Measurements from ENCODE around the gene ARHGAP10. TPM values are rescaled to one million over a fixed set of nuclear protein-coding genes. Genes with fewer than 3 reads are reported as not detected.

ARHGAP10 gene
- total and polyA plus RNA-seq, 9 donors, result 26.9 to 41.6 (median 33.0) TPM

GRCh38 chr4:147764337-147764736 lies 32.4 kb downstream of the ARHGAP10 start:
- Histone ChIP-seq H3K36me3 (ENCODE audit: control insufficient read depth, insufficient read depth, low read length) (no peaks in the 10 kb centered on the region), H3K4me1 (ENCODE audit: control insufficient read depth, insufficient read depth, low read length) (no peaks in the 10 kb centered on the region), H3K9me3 (replicated peaks; ENCODE audit: control insufficient read depth, low read depth, low read length) (no peaks in the 10 kb centered on the region), H3K27me3 (ENCODE audit: control insufficient read depth, insufficient read depth, low read length) (no peaks in the 10 kb centered on the region), H3K4me3 (ENCODE audit: low read length) (no peak overlapping the region), H3K27ac (ENCODE audit: low read length) (no peak overlapping the region)
- DNase-seq, result no peak
- 83% methylated on average over 3 of the region's 7 CpGs for WGBS (ENCODE audit: insufficient coverage)

- Histone ChIP-seq H3K4me3 (ENCODE audit: low read length) (no peak overlapping the region), H3K27ac (ENCODE audit: low read length) (no peak overlapping the region), H3K9me3 (replicated peaks; ENCODE audit: control insufficient read depth, low read depth, low read length) (no peaks in the 10 kb centered on the region), H3K4me1 (ENCODE audit: control insufficient read depth, insufficient read depth, low read length) (no peaks in the 10 kb centered on the region), H3K27me3 (ENCODE audit: control insufficient read depth, insufficient read depth, low read length) (no peaks in the 10 kb centered on the region), H3K36me3 (ENCODE audit: control insufficient read depth, insufficient read depth, low read length) (no peaks in the 10 kb centered on the region)
- DNase-seq, result no peak
- 100% methylated on average over 1 of the region's 3 CpGs for WGBS (ENCODE audit: insufficient coverage)
These were observed 33.2 kb downstream of the ARHGAP10 start for GRCh38 chr4:147765121-147765529.

- no peak for DNase-seq
- WGBS (ENCODE audit: insufficient coverage), result no CpG with 5 or more reads among the region's 4 CpGs
These were observed 36.2 kb downstream of the ARHGAP10 start for GRCh38 chr4:147768113-147768512.

GRCh38 chr4:147769386-147769785 lies 37.5 kb downstream of the ARHGAP10 start:
- Histone ChIP-seq H3K36me3 (ENCODE audit: control insufficient read depth, insufficient read depth, low read length) (no peaks in the 10 kb centered on the region), H3K9me3 (replicated peaks; ENCODE audit: control insufficient read depth, low read depth, low read length) (no peaks in the 10 kb centered on the region), H3K27ac (ENCODE audit: low read length) (no peak overlapping the region), H3K4me3 (ENCODE audit: low read length) (no peak overlapping the region), H3K27me3 (ENCODE audit: control insufficient read depth, insufficient read depth, low read length) (no peaks in the 10 kb centered on the region), H3K4me1 (ENCODE audit: control insufficient read depth, insufficient read depth, low read length) (peaks cover 24% of the 10 kb centered on the region)
- no peak for DNase-seq
- no CpG with 5 or more reads among the region's 4 CpGs for WGBS (ENCODE audit: insufficient coverage)

More at GRCh38 chr4:147768113-147768512, 36.2 kb downstream of the ARHGAP10 start:
- Histone ChIP-seq H3K27me3 (ENCODE audit: control insufficient read depth, insufficient read depth, low read length) (no peaks in the 10 kb centered on the region), H3K36me3 (ENCODE audit: control insufficient read depth, insufficient read depth, low read length) (no peaks in the 10 kb centered on the region), H3K4me1 (ENCODE audit: control insufficient read depth, insufficient read depth, low read length) (peaks cover 15% of the 10 kb centered on the region), H3K27ac (ENCODE audit: low read length) (no peak overlapping the region), H3K4me3 (ENCODE audit: low read length) (no peak overlapping the region), H3K9me3 (replicated peaks; ENCODE audit: control insufficient read depth, low read depth, low read length) (no peaks in the 10 kb centered on the region)

GRCh38 chr4:147770831-147771230 lies 38.9 kb downstream of the ARHGAP10 start:
- Histone ChIP-seq H3K4me3 (ENCODE audit: low read length) (no peak overlapping the region), H3K27me3 (ENCODE audit: control insufficient read depth, insufficient read depth, low read length) (no peaks in the 10 kb centered on the region), H3K9me3 (replicated peaks; ENCODE audit: control insufficient read depth, low read depth, low read length) (no peaks in the 10 kb centered on the region), H3K4me1 (ENCODE audit: control insufficient read depth, insufficient read depth, low read length) (peaks cover 34% of the 10 kb centered on the region), H3K36me3 (ENCODE audit: control insufficient read depth, insufficient read depth, low read length) (no peaks in the 10 kb centered on the region), H3K27ac (ENCODE audit: low read length) (peak overlapping the region; percentile 70)
- no peak for DNase-seq
- WGBS (ENCODE audit: insufficient coverage), result 89% methylated on average over 2 of the region's 2 CpGs

GRCh38 chr4:147772056-147772455 lies 40.2 kb downstream of the ARHGAP10 start:
- DNase-seq, result no peak
- H3K27me3 ChIP-seq (ENCODE audit: control insufficient read depth, insufficient read depth, low read length), result no peaks in the 10 kb centered on the region
- H3K27ac ChIP-seq (ENCODE audit: low read length), result peak overlapping the region; percentile 97
- H3K4me1 ChIP-seq (ENCODE audit: control insufficient read depth, insufficient read depth, low read length), result peaks cover 39% of the 10 kb centered on the region
- H3K4me3 ChIP-seq (ENCODE audit: low read length), result no peak overlapping the region
- 68% methylated on average over 5 of the region's 8 CpGs for WGBS (ENCODE audit: insufficient coverage)
- H3K9me3 ChIP-seq (replicated peaks; ENCODE audit: control insufficient read depth, low read depth, low read length), result no peaks in the 10 kb centered on the region
- no peaks in the 10 kb centered on the region for H3K36me3 ChIP-seq (ENCODE audit: control insufficient read depth, insufficient read depth, low read length)

GRCh38 chr4:147772459-147772969 lies 40.6 kb downstream of the ARHGAP10 start:
- WGBS (ENCODE audit: insufficient coverage), result 21% methylated on average over 2 of the region's 5 CpGs
- Histone ChIP-seq H3K27me3 (ENCODE audit: control insufficient read depth, insufficient read depth, low read length) (no peaks in the 10 kb centered on the region), H3K9me3 (replicated peaks; ENCODE audit: control insufficient read depth, low read depth, low read length) (no peaks in the 10 kb centered on the region), H3K4me3 (ENCODE audit: low read length) (no peak overlapping the region), H3K36me3 (ENCODE audit: control insufficient read depth, insufficient read depth, low read length) (no peaks in the 10 kb centered on the region), H3K4me1 (ENCODE audit: control insufficient read depth, insufficient read depth, low read length) (peaks cover 40% of the 10 kb centered on the region), H3K27ac (ENCODE audit: low read length) (peak overlapping the region; percentile 97)
- peak; percentile 95 for DNase-seq

- H3K27me3 ChIP-seq (ENCODE audit: control insufficient read depth, insufficient read depth, low read length), result no peaks in the 10 kb centered on the region
- peak; percentile 54 for DNase-seq
- H3K4me1 ChIP-seq (ENCODE audit: control insufficient read depth, insufficient read depth, low read length), result peaks cover 40% of the 10 kb centered on the region
- peak overlapping the region; percentile 1 for H3K4me3 ChIP-seq (ENCODE audit: low read length)
- peak overlapping the region; percentile 97 for H3K27ac ChIP-seq (ENCODE audit: low read length)
- WGBS (ENCODE audit: insufficient coverage), result 0% methylated on average over 1 of the region's 3 CpGs
- H3K36me3 ChIP-seq (ENCODE audit: control insufficient read depth, insufficient read depth, low read length), result no peaks in the 10 kb centered on the region
- H3K9me3 ChIP-seq (replicated peaks; ENCODE audit: control insufficient read depth, low read depth, low read length), result no peaks in the 10 kb centered on the region
These were observed 41.6 kb downstream of the ARHGAP10 start for GRCh38 chr4:147773261-147774184.

GRCh38 chr4:147776716-147777115 lies 44.8 kb downstream of the ARHGAP10 start:
- no peak overlapping the region for H3K4me3 ChIP-seq (ENCODE audit: low read length)
- no peaks in the 10 kb centered on the region for H3K36me3 ChIP-seq (ENCODE audit: control insufficient read depth, insufficient read depth, low read length)
- H3K9me3 ChIP-seq (replicated peaks; ENCODE audit: control insufficient read depth, low read depth, low read length), result no peaks in the 10 kb centered on the region
- no peaks in the 10 kb centered on the region for H3K27me3 ChIP-seq (ENCODE audit: control insufficient read depth, insufficient read depth, low read length)
- 94% methylated on average over 6 of the region's 10 CpGs for WGBS (ENCODE audit: insufficient coverage)
- H3K27ac ChIP-seq (ENCODE audit: low read length), result peak overlapping the region; percentile 25
- no peak for DNase-seq
- H3K4me1 ChIP-seq (ENCODE audit: control insufficient read depth, insufficient read depth, low read length), result peaks cover 41% of the 10 kb centered on the region

- WGBS (ENCODE audit: insufficient coverage), result 100% methylated on average over 1 of the region's 5 CpGs
- Histone ChIP-seq H3K36me3 (ENCODE audit: control insufficient read depth, insufficient read depth, low read length) (no peaks in the 10 kb centered on the region), H3K4me1 (ENCODE audit: control insufficient read depth, insufficient read depth, low read length) (peaks cover 34% of the 10 kb centered on the region), H3K27ac (ENCODE audit: low read length) (no peak overlapping the region), H3K4me3 (ENCODE audit: low read length) (no peak overlapping the region), H3K9me3 (replicated peaks; ENCODE audit: control insufficient read depth, low read depth, low read length) (no peaks in the 10 kb centered on the region), H3K27me3 (ENCODE audit: control insufficient read depth, insufficient read depth, low read length) (no peaks in the 10 kb centered on the region)
- no peak for DNase-seq
These were observed 45.7 kb downstream of the ARHGAP10 start for GRCh38 chr4:147777456-147778091.
